Loucy (cell line): ENCODE results near the gene PLBD1.

ENCODE experiments used
- EZH2phosphoT487 ChIP-seq: fragments of 200-600 bp; IDR thresholded peaks from 2 replicates; pipeline ENCODE4 v1.6.1; 2018; ENCODE audit warnings: antibody characterized with exemption, mild to moderate bottlenecking, moderate library complexity, borderline replicate concordance
- TF ChIP-seq, protein P1 (sequence below): fragments of 200-600 bp; sonication (generic); conservative IDR thresholded peaks from 2 replicates; pipeline ENCODE4 v1.5.1; 2014; ENCODE audit warnings: mild to moderate bottlenecking, antibody characterized with exemption, low read length

DNA sequence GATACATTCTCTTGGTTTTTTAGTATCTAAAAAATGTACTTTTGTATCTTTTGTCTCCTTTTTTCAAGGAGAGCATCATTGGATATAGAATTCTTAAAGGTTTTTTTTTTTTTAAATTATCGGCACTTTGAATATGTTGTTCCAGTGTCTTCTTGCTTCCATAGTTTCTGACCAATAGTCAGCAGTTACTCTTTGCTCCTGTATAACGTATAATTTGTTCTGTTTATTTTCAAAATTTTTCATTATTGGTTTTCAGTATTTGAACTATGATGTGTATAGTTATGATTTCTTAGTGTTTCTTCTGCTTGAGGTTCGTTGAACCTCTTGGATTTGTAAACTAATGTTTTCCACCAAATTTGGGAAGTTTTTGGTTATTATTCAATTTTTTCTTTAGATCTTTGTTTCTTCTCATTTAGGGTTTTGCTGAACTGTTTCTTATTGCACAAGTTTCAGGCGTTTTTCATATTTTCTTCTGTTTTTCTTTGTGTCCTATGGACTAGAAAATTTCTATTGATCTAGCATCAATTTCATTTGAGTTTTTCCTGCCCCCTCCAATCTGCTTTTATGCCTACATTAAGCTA lies 93.9 kb downstream of the PLBD1 start:
- TF ChIP-seq, protein P1, sequence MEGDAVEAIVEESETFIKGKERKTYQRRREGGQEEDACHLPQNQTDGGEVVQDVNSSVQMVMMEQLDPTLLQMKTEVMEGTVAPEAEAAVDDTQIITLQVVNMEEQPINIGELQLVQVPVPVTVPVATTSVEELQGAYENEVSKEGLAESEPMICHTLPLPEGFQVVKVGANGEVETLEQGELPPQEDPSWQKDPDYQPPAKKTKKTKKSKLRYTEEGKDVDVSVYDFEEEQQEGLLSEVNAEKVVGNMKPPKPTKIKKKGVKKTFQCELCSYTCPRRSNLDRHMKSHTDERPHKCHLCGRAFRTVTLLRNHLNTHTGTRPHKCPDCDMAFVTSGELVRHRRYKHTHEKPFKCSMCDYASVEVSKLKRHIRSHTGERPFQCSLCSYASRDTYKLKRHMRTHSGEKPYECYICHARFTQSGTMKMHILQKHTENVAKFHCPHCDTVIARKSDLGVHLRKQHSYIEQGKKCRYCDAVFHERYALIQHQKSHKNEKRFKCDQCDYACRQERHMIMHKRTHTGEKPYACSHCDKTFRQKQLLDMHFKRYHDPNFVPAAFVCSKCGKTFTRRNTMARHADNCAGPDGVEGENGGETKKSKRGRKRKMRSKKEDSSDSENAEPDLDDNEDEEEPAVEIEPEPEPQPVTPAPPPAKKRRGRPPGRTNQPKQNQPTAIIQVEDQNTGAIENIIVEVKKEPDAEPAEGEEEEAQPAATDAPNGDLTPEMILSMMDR = no peak
- TF ChIP-seq EZH2phosphoT487 = no peak
